ENCODE results near the gene FRMD4B.

The FRMD4B gene

DNA sequence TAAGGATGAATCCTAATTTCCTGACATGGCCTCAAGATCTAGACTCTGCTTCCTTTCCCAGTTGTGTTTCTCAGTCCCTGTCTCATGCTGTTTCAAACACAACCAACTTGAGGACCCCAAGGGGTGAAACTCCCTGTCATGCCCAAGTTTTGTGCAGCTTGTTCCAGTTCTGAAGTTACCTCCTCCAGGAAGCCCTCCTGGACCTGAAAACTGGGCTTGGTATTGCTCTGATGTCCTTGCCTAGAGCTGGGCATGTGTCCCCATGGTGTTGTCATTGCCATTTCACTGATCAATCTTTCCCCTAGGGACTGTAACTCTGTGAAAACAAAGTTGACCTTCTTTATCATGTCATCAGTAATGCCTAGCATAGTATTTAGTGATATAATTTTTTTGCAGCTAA lies 257.4 kb downstream of the FRMD4B start:
- no peak overlapping the region for H3K27ac ChIP-seq (replicated peaks)
- TF ChIP-seq GABPA (IDR thresholded peaks at IDR 0.05; ENCODE audit: low read depth) = no peak
- no peak for TF ChIP-seq SPI1 (IDR thresholded peaks at IDR 0.05; ENCODE audit: borderline replicate concordance, low read depth)
- TF ChIP-seq, protein P1, sequence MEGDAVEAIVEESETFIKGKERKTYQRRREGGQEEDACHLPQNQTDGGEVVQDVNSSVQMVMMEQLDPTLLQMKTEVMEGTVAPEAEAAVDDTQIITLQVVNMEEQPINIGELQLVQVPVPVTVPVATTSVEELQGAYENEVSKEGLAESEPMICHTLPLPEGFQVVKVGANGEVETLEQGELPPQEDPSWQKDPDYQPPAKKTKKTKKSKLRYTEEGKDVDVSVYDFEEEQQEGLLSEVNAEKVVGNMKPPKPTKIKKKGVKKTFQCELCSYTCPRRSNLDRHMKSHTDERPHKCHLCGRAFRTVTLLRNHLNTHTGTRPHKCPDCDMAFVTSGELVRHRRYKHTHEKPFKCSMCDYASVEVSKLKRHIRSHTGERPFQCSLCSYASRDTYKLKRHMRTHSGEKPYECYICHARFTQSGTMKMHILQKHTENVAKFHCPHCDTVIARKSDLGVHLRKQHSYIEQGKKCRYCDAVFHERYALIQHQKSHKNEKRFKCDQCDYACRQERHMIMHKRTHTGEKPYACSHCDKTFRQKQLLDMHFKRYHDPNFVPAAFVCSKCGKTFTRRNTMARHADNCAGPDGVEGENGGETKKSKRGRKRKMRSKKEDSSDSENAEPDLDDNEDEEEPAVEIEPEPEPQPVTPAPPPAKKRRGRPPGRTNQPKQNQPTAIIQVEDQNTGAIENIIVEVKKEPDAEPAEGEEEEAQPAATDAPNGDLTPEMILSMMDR (IDR thresholded peaks at IDR 0.05; ENCODE audit: insufficient read depth, low read length) = no peak
- no peak for TF ChIP-seq POLR2AphosphoS5 (IDR thresholded peaks at IDR 0.05; ENCODE audit: low read depth)
- TF ChIP-seq, protein P2, sequence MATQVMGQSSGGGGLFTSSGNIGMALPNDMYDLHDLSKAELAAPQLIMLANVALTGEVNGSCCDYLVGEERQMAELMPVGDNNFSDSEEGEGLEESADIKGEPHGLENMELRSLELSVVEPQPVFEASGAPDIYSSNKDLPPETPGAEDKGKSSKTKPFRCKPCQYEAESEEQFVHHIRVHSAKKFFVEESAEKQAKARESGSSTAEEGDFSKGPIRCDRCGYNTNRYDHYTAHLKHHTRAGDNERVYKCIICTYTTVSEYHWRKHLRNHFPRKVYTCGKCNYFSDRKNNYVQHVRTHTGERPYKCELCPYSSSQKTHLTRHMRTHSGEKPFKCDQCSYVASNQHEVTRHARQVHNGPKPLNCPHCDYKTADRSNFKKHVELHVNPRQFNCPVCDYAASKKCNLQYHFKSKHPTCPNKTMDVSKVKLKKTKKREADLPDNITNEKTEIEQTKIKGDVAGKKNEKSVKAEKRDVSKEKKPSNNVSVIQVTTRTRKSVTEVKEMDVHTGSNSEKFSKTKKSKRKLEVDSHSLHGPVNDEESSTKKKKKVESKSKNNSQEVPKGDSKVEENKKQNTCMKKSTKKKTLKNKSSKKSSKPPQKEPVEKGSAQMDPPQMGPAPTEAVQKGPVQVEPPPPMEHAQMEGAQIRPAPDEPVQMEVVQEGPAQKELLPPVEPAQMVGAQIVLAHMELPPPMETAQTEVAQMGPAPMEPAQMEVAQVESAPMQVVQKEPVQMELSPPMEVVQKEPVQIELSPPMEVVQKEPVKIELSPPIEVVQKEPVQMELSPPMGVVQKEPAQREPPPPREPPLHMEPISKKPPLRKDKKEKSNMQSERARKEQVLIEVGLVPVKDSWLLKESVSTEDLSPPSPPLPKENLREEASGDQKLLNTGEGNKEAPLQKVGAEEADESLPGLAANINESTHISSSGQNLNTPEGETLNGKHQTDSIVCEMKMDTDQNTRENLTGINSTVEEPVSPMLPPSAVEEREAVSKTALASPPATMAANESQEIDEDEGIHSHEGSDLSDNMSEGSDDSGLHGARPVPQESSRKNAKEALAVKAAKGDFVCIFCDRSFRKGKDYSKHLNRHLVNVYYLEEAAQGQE (IDR thresholded peaks at IDR 0.05; ENCODE audit: insufficient replicate concordance, low read depth) = no peak
- no peak overlapping the region for H3K4me3 ChIP-seq (replicated peaks; ENCODE audit: insufficient read depth, low read length)
- H3K27me3 ChIP-seq (ENCODE audit: insufficient read depth, poor library complexity, severe bottlenecking) = no peaks in the 10 kb centered on the region
- DNase-seq (ENCODE audit: low read depth in 1 of 2, low spot score in 1 of 2) = no peak

DNA sequence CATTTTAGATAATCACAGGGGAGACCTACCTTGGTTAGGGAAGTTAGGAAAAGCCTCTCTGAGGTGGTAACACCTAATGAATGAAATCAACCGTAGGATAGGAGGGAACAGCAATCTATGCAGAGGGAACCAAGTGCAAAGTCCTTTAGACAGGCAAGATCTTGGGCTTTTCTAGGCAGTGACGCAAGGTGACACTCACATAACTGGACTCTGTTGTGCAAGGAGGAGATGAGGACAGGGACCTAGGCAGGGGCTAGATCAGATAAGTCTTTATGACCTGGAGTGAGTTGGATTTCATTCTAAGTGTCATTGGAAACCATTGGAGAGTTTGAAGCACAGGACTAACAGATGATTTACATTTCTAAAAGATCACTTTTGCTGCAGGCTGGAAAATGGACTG lies 258.9 kb downstream of the FRMD4B start:
- Histone ChIP-seq H3K27ac (replicated peaks) (no peak overlapping the region), H3K27me3 (ENCODE audit: insufficient read depth, poor library complexity, severe bottlenecking) (no peaks in the 10 kb centered on the region), H3K4me3 (replicated peaks; ENCODE audit: insufficient read depth, low read length) (no peak overlapping the region)
- DNase-seq (ENCODE audit: low read depth in 1 of 2, low spot score in 1 of 2) = no peak
- TF ChIP-seq POLR2AphosphoS5 (IDR thresholded peaks at IDR 0.05; ENCODE audit: low read depth) (no peak), SPI1 (IDR thresholded peaks at IDR 0.05; ENCODE audit: borderline replicate concordance, low read depth) (no peak), GABPA (IDR thresholded peaks at IDR 0.05; ENCODE audit: low read depth) (no peak)
- TF ChIP-seq, protein P2 (IDR thresholded peaks at IDR 0.05; ENCODE audit: insufficient replicate concordance, low read depth) = no peak
- TF ChIP-seq, protein P1 (IDR thresholded peaks at IDR 0.05; ENCODE audit: insufficient read depth, low read length) = no peak

GRCh38 chr3:69126216-69126615 lies 259.7 kb downstream of the FRMD4B start:
- Histone ChIP-seq H3K27me3 (ENCODE audit: insufficient read depth, poor library complexity, severe bottlenecking) (no peaks in the 10 kb centered on the region), H3K27ac (replicated peaks) (no peak overlapping the region), H3K4me3 (replicated peaks; ENCODE audit: insufficient read depth, low read length) (no peak overlapping the region)
- DNase-seq (ENCODE audit: low read depth in 1 of 2, low spot score in 1 of 2) = no peak
- TF ChIP-seq, protein P2 (IDR thresholded peaks at IDR 0.05; ENCODE audit: insufficient replicate concordance, low read depth) = no peak
- TF ChIP-seq, protein P1 (IDR thresholded peaks at IDR 0.05; ENCODE audit: insufficient read depth, low read length) = no peak
- no peak for TF ChIP-seq GABPA (IDR thresholded peaks at IDR 0.05; ENCODE audit: low read depth)
- TF ChIP-seq SPI1 (IDR thresholded peaks at IDR 0.05; ENCODE audit: borderline replicate concordance, low read depth) = no peak
- TF ChIP-seq POLR2AphosphoS5 (IDR thresholded peaks at IDR 0.05; ENCODE audit: low read depth) = no peak
